T-helper 1 cell treated with Interleukin-12 subunit alpha and Interleukin-12 subunit beta and Interleukin-4 antibody, amounts not matched to agents 30 ng/mL and 1 ng/mL, for 36 hours (primary cell): ENCODE measurements around the gene DEFB132. TPM values are rescaled to one million over a fixed set of nuclear protein-coding genes. Genes with fewer than 3 reads are reported as not detected.
"Not testable (repeated sequence)": the region's sequence is repeated elsewhere in the genome, so short reads cannot be mapped to it uniquely, and the experiment has no call there.

Experiments used
- intact Hi-C: fragments of 100-400 bp; cut with micrococcal nuclease; formaldehyde crosslinking; loops from one replicate; pipeline ENCODE4 v1.15.1; 2024
- total RNA-seq: library from RNA; stranded (reverse); gene quantifications from 2 replicates; pipeline ENCODE4 v1.2.3, GENCODE V29; 2022

Gene DEFB132, protein sequence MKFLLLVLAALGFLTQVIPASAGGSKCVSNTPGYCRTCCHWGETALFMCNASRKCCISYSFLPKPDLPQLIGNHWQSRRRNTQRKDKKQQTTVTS
- total RNA-seq: not detected in 2 replicates

DNA sequence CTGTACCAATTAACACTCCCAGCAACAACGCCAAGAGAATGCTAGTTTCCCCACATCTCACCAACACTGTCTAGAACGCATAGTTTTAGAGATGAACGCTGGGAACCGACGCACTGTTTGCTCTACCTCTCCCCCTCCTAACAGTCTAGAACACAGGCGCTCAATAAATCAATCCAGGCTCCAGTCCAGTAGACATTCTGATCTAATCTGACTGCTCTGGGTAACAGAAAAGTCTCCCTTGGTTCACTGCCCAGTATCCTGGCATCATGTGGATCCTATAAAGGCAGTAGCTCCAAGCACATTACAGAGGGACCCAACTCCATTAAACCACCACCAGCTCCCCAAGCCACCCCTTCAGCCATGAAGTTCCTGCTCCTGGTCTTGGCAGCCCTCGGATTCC lies at the start of gene DEFB132:
DEFB132 (plus strand) TSS at position 306 of the 400 bp plus-strand sequence; CDS start at position 361, 55 bp downstream.
- intact Hi-C loops: no loop called here

DNA sequence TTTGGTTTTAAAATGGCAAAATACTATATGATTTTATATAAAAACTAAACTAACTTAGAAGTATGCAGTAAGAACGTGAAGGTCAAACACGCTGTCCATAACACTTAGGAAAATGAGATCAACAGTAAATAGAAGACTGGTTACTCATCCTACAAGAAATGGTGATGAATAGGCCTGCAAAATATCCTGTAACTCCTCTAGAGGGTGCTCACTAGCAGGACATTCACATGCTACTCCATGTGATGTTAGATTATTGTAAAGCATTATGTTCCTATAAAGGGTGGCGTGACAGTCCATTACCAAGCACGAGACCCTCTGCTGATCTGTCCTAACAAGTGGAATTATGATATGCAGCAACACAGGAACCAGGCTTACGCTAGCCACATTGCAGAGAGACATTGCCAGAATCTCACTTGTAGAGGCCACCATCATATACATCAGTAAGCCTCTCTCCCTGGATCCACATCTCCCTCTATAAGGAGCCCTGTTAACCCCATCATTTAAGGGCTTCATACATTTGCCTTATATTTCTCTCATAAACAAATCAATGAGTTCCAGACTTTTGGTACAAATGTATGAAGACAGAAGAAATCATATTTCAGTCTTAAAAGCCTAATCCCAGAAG lies 48.5 kb upstream of the DEFB132 start:
- intact Hi-C loops: loop anchor here (1.0 kb wide), 2 partner anchors 58 to 121 kb away; no protein-coding TSS in a partner anchor

DNA sequence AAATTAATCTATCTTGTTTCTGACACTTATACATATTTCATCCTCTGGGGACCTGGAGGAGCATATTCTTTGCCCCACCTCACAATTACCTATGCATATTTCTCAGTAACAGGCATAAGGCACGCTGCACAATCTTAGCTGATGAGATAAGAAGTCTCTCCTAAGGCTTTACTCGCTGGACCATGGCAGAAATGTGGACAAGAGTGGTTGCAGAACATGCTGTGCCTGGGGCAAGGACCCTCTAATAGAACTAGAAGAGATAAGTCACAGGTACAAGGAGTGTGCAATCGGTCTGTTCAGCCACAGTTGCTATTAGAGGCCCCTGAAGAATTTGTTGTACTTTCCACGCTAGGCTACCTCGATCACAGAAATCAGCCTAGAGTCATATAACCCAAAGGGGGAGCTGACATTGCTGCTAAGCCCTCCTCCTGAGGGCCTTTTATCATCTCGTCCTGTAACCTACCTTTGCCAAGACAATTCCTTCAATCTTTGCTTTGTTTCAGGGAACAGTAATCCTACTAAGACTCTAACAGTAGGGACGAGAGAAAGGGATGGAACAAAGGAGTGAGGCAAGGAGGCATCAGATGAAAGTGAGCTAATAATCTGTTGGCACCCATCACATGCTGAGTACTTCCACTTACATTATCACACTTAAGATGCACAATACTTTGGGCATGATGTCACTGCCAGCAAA lies 46.6 kb upstream of the DEFB132 start:
- intact Hi-C loops: no loop called here

DNA sequence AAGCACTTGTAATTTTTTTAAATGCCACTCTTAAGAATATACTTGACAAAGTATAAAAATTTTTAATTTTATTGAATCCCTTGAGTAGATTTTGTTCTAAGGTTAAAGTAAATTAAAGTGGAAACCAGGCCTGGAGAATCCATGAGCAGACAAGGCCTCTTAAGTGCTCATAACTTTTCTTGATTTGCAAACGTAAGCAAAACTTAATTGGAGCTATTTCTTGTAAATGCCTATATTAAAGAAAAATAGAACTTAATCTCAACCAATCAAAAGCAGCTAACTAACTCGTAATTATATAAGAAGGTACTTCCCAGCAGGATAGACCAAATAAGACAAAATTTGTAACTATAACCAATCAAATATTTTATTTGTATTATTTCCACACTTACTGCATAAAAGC lies 43.1 kb upstream of the DEFB132 start:
- intact Hi-C loops: no loop called here

DNA sequence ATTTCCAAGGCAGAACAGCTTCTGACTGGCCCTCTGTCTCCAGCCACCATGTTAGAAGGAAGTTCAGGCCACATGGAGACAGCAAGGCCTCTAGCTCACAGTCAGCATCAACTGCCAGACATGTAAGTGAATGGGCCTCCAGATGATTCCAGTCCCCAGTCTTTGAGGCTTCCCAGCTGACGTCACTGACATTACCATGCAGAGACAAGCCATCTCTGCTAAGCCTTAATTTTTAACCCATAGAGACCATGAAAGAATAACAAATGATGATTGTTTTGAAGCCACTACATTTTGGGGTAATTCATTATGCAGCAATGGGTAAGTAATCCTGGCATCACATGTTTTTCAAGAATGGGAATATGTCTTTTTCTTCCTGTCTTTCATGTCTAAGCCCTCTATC lies 41.7 kb upstream of the DEFB132 start:
- intact Hi-C loops: no loop called here

DNA sequence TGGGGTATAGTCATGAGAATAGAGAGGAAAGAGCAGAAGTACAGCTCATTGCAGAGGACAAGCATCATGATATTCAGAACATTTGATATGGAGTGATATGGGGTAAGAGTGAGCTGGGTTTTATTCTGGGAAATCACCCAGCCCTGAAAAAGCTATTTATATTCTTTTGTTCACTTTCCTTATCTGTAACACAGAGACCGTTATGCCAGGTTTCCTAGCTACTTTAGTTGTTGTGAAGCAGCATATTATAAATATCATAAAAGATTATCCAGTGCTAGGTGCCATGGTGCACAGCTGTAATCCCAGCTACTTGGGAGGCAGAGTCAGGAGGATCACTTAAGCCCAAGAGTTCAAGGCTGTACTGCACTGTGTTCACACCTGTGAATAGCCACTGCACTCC lies 40.3 kb upstream of the DEFB132 start:
- intact Hi-C loops: no loop called here

DNA sequence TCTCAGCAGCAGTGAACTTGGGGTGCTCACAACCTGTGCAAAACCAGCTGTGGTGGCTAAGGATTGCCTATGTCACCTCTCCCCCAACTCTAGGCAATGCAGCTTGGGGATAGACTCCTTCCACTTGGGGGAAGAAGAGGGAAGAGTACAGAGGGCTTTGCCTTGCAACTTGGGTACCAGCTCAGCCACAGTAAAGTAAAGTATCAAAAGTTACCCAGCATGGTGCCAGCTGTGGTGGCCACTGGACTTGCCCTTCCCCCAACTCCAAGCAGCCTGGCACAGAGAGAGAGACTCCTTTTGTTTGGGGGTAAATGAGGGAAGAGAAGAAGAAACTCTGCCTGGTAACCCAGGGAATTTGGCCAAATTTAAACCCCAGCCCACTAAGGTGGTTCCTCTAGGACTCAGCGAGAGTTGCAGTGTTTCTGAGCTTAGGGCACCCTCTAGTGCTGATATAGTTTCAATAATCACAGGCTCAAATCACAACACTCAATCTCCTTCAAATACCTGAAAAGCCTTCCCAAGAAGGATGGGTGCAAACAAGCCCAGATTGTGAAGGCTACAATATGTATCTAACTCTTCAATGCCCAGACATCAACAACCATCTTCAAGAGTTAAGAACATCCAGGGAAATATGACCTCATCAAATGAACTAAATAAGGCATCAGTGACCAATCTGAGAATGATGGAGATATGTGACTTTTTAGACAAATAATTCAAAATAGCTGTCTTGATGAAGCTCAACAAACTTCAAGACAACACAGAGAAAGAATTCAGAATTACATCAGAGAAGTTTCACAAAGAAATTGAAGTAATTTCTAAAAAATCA lies 38.0 kb upstream of the DEFB132 start:
- intact Hi-C loops: no loop called here

DNA sequence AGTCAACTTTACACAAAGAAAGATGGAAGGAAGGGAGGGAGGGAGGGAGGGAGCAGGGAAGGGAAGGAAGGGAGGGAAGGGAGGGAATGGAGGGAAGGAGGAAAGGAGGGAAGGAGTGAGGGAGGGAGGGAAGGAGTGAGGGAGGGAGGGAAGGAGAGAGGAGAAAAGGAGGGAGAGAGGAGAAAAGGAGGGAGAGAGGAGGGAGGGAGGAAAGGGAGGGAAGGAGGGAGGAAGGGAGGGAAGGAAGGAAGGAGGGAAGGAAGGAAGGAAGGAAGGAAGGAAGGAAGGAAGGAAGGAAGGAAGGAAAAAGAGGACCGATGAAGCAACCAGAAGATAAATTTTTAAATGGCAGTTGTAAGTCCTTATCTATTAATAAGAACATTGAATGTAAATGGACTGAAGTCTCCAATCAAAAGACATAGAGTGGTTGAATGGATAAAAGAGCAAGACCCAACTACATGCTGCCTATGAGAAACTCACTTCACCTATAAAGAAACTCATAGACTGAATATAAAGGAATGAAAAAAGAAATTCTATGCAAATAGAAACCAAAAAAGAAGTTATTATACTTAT lies 36.2 kb upstream of the DEFB132 start:
- intact Hi-C loops: no loop called here

DNA sequence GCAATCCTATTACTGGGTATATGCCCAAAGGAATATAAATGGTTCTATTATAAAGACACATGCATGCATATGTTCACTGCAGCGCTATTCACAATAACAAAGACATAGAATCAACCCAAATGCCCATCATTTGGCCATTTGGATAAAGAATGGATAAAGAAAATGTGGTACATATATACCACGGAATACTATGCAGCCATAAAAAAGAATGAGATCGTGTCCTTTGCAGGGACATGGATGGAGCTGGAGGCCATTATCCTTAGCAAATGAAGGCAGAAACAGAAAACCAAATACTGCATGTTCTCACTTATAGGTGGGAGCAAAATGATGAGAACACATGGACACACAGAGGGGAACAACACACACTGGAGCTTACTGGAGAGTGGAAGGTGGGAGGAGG lies 31.6 kb upstream of the DEFB132 start:
- intact Hi-C loops: not testable (repeated sequence)

DNA sequence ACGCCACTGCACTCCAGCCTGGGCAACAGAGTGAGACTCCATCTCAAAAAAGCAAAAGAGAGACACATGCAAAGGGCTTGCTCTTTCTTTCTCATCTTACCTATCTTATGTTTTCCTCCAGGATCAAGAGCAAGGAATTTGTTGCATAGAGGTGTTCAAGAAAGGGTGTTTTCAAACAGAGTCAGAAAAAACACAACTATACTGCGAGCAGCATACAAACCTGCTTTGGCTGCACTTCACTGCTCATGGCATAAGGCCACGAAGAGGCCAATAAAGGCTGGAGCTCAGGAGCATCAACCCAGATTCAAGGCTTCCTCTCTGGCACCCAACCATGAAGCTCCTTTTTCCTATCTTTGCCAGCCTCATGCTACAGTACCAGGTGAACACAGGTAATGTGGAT lies 30.6 kb upstream of the DEFB132 start, which contains the start of gene DEFB129:
DEFB129 (plus strand) TSS at position 301 of the 400 bp plus-strand sequence; CDS start at position 332, 31 bp downstream.
- intact Hi-C loops: no loop called here

DNA sequence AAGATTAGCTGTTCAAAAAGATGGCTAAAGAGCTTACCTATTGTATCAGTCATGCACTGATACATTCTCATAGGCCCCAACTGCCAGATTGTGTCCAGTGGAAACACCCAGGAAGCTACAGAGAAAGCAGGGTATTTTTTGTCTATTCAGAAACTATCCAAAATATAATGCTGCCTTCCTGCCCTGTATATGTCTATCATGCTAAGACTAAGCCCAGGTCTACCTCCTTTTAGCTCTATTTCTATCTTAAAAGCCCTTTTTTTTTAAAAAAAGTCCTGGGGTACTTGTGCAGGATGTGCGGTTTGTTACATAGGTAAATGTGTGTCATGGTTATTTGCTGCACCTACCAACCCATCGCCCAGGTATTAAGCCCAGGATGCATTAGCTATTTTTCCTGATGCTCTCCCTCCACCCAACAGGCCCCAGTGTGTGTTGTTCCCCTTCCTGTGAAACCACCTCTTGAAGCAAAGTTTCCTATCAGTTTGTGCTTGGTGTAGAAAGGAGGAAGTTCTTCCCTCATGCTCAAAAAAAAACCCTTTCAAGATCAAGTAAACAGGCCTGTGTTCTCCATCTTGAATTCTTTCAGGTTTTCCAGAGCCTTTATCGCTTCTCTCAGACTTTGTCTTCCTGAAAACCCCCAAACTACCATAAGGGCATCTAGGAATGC lies 30.0 kb upstream of the DEFB132 start:
- intact Hi-C loops: no loop called here

DNA sequence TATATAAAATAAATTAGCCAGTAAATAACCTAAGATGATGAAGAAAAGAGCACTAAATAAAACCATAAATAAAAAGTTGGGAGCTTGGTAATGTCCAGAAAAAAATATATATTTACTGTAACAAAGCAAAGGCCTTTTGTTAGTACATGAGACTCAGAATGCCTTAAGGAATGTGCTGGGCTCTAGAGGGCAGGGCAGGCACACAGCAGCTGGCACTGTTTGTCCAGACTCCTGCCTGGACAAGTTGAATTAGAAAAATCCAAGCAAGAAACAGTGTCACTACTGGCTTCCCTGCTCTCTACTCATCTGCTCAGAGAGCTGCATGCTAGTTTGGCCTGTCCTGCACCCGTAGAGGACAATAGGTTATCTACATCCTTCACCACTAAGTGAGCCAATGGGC lies 21.6 kb upstream of the DEFB132 start:
- intact Hi-C loops: loop anchor here (2.0 kb wide), 1 partner anchor 23 kb away; no protein-coding TSS in a partner anchor

DNA sequence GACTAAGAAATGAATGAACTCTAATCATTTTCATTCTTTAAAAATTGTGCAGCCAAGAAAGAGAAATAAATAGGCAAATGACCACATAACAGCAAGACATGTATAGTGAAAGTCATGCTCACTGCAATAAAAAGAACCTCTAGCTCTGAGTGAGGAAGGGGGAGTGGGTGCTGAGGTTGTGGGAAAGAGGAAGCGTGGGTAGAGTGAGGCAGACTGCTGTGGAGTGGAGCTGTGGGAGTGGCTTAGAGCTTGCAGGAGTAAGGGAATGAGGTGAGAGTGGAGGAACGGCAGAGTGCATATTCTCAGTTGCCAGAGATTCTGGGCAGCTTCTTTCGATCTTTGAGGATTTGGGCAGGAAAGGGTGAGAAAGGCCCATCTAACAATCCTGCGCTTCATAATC lies 20.0 kb upstream of the DEFB132 start:
- intact Hi-C loops: loop anchor here (2.0 kb wide), 1 partner anchor 21 kb away; no protein-coding TSS in a partner anchor

DNA sequence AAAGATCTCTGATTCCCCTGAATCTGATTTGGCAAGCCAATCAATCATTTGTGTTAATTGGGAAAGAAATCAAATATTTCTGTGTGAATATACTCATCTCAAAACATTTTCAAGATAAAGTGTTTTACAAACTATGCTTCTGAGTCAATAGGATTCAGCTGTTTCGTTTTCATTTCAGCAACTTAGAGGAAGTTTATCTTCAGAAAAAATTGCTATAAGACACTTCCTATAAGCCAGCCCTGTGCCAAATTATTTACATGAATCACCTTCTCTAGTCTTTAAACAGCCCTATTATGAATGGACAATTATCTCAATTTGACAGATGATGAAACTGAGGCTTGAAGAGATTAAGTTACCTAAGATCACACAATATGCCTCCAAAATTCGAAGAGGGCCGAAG lies 19.6 kb upstream of the DEFB132 start:
- intact Hi-C loops: loop anchor here (1.0 to 2.0 kb wide), 5 partner anchors 21 to 87 kb away; partner anchors contain the start of genes C20orf96 and SOX12

DNA sequence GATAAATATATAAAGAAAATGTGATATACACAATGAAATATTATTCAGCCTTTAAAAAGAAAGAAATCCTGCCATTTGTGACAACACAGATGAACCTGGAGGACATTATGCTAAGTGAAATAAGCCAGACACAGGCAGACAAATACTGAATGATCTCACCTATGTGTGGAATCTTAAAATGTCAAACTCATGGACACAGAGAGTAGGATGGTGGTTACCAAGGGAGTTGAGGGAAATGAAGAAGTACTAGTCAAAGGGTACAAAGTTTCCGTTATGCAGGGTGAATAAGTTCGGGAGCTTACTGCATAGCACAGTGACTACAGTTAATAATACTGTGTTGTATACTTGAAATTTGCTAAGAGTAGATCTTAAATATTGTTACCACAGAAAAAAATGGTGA lies 14.6 kb upstream of the DEFB132 start:
- intact Hi-C loops: no loop called here

DNA sequence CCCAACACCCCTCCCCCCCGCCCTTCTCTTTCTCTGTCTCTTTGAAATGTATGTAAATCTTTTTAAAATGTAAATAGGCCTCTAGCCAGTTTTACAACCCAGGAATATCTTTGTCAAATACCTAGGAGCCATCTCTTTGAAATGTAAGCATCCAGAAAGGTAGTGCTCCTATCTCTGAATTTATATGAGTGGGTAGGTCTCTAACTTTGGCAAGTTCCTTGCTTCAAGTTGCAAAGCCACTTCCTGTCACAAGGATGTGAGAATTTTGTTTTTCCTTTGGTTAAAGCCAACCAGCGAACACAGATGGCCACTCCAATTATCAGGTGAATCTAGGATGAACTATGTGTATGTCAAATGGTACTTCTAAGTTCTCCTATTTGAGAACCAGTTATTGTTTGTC lies 6.2 kb upstream of the DEFB132 start:
- intact Hi-C loops: no loop called here

DNA sequence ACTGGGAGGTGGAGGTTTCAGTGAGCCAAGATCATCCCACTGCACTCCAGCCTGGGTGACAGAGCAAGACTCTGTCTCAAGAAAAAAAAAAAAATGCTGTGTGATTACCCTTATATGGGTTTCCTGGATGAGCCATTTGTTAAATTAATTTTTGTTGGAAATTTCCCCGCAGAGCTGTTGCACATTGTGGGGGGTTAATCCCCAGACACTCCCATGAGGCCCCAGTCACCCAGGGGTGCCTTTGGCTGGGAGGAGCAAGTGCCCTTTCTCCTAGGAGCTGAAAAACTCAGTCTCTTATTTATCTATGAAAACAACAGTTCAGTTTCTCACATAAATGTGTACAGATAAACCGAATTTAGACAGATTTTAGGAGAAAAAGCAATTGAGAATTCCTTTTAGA lies 4.7 kb upstream of the DEFB132 start:
- intact Hi-C loops: no loop called here

DNA sequence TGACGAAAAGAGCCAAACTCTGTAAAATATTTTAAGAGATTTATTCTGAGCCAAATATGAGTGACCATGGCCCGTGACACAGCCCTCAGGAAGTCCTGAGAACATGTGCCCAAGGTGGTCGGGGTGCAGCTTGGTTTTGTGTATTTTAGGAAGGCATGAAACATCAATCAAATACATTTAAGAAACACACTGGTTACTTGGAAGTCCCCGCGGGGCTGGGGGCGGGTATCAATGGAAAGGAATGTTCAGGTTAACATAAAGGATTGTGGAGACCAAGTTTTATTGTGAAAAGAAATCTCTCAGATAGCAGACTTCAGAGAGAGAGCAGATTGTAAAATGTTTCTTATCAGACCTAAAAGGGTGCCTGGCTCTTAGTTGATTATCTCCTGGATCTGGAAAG lies 4.1 kb upstream of the DEFB132 start:
- intact Hi-C loops: not testable (repeated sequence)

DNA sequence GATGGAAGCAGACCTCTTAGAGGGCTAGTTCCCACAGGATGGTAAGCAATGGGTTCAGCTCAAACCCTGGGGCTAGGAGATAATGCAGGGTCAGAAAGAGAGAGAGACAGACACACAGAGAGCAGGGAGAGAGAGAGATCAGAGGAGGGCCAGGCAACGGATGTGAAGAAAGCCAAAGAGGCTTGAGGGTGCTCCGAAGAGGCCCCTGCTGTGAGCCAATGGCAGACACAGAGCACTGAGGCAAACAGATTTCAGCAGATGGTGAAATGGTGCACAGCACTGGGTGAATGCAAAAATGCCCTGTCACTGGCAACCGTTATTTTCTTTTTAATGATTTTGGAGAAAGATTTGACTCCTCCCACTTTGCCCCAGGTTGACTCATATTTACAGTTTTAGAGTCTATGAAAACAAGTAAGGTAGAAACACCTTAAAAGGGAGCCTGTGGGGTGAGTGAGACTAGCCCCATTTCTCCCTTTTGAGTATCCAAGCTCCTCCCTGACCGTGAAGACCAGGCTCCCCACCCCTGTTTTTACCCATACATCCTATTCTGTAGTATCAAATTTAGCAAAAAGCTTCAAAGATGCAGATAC lies 840 bp downstream of the DEFB132 start:
- intact Hi-C loops: loop anchor here (2.0 kb wide), 1 partner anchor 22 kb away; no protein-coding TSS in a partner anchor

DNA sequence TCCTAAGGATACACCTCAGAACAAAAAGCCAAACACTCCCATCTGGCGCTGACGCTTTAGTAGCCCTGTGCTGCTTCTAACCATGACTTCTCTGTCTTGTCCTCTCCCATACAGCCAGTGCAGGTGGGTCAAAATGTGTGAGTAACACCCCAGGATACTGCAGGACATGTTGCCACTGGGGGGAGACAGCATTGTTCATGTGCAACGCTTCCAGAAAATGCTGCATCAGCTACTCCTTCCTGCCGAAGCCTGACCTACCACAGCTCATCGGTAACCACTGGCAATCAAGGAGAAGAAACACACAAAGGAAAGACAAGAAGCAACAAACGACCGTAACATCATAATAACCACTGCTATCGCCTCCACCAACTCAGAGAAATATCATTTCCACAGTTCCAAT lies 1.4 kb downstream of the DEFB132 start:
- intact Hi-C loops: loop anchor here (2.0 kb wide), 1 partner anchor 22 kb away; no protein-coding TSS in a partner anchor
